ENCODE results near the gene C12orf54.

- TF ChIP-seq, protein P1, sequence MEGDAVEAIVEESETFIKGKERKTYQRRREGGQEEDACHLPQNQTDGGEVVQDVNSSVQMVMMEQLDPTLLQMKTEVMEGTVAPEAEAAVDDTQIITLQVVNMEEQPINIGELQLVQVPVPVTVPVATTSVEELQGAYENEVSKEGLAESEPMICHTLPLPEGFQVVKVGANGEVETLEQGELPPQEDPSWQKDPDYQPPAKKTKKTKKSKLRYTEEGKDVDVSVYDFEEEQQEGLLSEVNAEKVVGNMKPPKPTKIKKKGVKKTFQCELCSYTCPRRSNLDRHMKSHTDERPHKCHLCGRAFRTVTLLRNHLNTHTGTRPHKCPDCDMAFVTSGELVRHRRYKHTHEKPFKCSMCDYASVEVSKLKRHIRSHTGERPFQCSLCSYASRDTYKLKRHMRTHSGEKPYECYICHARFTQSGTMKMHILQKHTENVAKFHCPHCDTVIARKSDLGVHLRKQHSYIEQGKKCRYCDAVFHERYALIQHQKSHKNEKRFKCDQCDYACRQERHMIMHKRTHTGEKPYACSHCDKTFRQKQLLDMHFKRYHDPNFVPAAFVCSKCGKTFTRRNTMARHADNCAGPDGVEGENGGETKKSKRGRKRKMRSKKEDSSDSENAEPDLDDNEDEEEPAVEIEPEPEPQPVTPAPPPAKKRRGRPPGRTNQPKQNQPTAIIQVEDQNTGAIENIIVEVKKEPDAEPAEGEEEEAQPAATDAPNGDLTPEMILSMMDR (IDR thresholded peaks at IDR 0.05) = no peak
- TF ChIP-seq POLR2A (IDR thresholded peaks at IDR 0.05) (no peak), EP300 (IDR thresholded peaks at IDR 0.05) (no peak)
Observed at GRCh38 chr12:48510111-48510510, 27.8 kb downstream of the C12orf54 start.
